NCI-H2081 (cell line): ENCODE data around the gene CALD1.

ENCODE experiments used
- DNase-seq, 2 experiments: peaks; one replicate each; lab custom pipeline; 2025; lab: John Stamatoyannopoulos, UW

Gene CALD1

DNA sequence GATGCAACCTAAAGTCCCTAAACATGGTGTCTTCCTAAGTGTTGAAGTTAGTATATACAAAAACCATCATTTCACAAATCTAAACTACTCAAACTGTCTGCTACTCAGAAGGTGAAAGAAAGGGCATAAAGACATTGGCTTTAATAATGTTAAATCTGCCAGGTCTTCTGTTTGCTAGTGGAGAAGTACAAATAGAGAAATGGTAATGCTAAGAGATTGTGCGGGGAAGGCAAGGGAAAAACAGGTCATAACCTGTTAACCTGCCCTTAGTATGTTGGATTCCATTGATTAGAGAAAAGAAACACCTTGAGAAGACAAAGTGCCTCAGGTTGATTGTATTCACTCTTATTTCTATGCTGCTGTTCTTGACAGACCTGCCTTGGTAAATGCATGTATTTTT is 80.3 kb downstream of the CALD1 start:
- no peak for DNase-seq

DNA sequence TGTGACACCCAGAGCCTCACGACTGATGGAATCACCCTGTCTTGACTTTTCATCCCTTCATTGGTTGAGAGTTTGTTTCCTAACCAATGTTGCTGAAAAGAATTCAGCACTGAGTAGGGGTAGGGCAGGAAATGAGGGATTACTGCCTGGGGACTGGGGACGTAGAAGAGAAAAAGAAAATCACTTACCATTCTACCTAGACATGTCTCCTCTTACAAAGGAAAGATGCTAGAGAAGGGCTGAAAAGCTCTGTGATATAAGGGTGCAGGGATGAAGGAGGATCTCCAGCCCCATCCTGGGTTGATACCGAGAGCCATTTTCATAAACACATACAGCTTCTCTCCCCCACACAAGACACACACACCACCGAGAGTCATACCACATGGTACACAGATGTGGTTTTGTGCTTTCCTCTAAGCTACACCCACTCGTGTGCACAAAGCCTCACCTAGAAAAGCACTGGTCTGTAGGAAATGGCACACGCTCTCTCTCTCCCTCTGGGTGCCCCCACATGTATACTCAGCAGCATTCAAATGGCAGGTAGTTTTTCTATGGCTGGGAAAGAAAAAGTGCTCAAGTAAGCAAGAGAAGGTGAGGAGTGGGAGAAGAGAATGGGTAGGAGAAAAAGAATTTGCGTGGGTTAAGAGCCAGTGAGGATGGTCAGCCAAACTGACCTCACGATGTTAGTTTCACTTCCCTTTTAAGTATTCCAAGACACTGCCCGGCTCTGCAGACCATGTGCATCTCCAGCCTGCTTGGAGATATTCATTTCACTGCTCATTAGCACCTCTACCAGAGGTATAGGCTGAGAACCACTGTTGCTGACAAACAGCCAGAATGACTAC is 85.8 kb downstream of the CALD1 start:
- no peak for DNase-seq

DNA sequence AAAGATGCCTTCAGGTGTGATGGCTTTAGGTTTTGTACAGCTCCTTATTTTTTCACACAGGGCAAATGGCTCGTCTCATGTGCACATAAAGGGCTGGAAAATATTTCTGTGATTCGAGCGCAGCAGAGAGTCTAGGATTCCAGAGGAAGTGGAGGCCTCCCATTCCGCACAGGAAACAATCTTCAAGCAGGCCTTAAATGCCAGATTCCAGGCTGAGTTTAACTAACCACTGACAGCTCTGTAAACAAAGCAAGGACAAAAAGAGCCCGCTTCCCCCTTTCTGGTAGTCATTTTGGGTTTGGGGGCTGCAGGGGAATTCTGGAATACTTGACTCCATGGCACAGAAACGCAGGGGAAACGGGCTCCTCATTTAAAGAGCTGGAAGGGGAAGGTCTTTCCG is 87.2 kb downstream of the CALD1 start:
- no peak for DNase-seq

DNA sequence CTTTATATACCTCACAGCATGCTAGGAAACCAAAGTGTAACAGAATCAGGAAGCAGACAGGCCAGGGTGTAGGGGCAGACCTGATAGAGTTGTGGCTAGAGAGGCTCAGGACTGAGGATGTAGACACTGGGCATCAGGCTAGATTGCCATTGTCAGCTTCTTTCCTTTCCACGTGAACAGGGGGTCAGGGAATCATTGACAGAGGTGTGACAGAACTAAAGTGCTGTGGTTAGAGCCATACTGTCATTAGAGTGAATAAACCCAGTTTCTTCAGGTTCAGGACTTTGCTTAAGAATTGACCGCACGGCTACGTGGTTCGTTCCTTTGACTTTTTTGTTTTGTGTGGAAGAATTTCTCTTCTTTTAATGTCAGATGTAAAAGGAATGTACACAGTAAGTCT is 90.7 kb downstream of the CALD1 start:
- DNase-seq = no peak

DNA sequence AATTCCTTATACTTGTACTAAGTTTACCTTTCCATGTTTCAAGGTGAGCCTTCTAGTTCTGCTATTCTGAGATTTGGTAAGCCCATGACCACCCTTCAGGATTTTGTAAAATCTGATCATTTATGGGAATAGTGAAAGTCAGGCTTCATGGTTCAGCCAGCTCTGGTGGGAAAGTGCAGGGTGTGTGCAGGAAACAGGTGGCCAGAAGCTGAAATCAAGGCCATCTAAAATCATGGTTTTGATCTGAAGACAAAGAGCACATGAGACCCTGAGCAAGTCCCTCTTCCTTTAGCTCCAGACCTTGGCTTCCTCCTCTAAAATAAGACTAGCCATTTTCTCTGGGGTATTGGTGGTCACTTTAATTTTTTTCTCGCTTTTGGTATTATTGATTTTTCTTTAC is 91.3 kb downstream of the CALD1 start:
- DNase-seq = no peak

DNA sequence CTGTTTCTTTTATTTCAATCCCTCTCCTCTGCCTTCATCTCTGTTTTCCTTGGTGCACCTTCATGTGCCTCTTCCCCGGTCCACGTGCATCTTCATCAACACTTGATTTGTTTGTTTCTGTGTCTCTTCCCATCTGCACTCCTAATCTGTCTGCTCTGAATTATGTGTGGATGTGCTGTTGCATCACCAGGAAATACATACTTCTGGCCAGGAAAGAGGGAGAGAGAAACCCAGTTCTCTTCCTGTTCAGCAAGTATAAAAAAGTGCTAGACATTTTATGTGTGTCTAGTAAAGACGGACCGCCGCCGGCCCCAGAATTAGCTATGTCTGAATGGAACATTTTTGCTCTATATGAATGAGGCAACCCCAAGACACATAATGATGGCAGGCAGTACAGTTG is 93.8 kb downstream of the CALD1 start:
- DNase-seq = no peak

DNA sequence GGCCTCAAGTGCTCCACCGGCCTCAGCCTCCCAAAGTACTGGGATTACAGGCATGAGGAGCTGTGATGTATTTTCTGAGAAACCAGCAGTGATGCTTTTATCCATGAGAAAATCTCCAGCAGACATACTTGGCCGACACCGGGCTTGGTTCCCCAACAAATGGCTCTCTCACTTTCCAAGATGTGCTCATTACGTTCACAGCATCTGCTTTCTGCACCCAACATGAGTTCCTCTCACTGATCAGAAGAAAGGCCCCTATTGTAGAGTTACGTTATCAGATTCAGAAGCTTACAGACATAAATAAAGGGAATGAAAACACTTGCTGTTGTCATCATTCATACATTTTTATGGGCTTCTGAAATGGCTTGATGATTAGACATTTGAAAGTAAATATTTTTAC is 95.0 kb downstream of the CALD1 start:
- DNase-seq = no peak

DNA sequence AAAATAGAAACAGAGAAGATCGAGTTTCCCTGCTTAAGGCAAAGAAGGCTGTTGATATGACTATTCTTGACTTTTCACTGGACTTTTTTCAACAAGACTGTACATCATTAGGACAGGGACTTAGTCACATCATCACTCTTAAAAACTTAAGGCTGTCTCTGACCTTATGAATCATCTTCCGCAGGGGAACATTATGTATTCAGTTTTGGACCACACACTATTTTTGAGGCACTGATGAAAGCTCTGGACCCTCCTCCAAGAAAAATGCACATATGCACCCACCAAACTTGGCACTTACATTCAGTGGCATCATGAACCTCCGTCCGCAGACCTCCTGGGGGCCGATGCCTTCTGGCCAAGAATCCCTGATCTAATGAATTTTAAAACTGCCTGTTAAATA is 96.4 kb downstream of the CALD1 start:
- DNase-seq = no peak

DNA sequence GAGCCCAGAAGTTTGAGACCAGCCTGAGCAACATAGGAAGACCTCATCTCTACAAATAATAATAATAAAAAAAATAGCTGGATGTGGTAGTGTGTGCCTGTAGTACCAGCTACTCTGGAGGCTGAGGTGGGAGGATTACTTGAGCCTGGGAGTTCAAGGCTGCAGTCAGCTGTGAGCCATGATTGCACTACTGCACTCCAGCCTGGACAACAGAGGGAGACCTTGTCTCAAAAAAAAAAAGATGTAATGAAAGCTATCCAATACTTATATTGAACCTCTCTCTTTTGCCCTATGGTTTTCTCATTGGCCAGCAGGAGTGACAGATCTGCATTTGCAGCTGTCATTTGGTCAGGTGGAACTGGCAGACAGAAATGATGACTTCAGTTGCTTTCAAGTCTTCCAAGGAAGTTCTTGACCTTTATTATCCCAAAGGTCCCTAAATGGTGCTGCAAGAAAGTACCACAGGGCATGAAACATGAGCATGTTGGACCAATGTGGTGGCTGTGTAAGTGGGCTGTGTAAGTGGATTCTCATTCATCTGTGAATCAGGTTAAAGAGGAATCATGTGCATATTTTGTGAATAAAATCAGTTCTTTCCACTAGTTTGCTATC is 99.4 kb downstream of the CALD1 start:
- no peak for DNase-seq

DNA sequence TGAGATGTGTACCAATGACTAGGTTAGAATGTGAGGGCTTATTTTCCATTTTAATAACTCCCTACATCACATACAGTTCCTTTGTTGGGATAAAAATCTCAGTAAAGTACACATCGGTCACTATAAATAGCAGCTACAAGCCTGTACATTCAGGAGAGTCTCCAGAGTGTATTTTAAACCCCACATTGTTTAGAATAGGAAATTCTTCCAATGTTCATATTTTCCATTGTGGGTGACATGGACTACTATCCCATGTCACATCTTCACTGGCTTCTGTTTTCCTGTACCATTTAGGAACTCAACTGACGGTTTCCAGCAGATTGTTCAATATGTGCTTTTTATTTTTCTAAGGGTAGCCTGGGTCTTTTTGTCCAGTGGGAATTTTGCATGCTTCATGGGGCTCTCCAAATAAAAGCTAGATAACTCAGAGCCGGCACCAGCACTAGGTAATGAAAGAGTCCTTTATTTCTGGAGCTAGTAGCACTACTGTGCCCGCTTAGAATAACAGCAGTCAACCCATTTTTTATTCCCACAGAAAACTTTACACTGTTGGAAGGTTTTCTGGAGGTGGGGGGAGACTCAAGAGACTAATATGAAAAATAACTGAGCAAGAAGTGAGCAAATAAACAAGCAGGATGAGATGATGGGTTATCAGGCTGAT is 100.5 kb downstream of the CALD1 start:
- no peak for DNase-seq

DNA sequence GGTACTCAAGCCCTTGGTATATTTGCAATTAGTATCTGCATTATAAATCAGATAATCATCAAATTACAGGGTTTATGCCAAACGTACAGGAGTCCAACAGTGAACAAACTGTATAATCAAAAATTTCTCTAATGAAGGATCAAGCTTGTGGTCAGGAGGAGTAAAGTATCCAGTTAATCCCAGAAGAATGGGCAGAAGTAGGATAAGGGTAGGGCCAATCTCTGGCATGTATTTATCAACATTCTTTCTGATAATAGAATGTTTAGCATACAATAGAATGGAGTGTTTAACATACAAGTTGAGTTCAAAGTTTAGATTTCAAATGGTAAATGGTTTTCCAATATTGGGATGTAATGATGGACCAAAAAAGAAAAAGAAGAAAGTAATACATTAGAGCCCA is 103.0 kb downstream of the CALD1 start:
- no peak for DNase-seq

DNA sequence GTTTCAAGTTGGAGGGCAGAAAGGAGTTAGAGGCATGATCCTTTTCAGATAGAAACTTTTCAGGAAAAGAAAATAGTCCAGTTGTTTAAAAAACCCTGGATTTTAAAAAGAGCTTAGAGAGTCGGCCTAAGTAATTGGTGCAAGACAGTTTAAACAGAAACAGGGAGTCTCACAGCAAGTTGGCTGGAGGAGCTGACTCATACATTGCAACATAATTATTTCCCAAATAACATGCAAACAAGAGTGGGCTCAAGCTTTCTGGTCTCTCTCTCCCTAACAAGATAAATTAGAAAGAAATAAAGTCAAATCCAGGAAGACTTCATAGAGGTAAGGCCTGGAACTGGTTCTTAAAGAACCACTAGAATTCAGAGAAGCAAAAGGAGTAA is 106.5 kb downstream of the CALD1 start:
- peak in 1 of 2 experiments; percentile 39 for DNase-seq

DNA sequence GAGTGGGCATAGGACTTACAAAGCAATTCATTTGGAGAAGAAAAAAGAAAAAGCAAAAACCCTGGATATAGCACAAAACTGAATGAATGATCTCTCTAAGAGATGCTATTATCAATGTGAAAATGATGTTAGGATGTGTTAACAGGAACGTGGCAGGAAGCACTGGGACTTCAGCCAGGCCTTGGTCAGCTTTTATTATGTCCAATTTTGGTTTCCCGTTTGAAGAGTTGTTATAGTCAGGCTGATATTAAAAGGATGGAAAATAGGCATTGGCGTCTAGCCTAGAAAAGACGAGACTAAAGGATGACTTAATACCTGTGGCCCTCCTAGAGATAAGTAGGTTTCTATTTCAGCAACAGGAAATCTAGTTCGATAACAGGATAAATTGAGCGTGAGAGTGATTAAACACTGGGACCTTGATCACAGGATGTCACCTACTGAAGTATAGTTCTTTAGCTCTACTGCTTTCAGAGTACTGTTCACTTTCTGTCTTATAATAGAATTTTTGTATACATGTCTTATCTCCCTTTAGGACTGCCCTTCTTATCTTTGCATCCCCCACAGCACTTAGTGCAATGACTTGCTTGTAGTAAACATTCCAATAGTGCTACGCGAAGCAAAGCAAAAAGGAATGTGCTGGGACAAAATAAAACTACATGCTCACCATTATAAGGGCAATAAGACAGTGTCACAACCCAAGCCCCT is 107.1 kb downstream of the CALD1 start:
- peak; percentile 76 to 96 for DNase-seq

DNA sequence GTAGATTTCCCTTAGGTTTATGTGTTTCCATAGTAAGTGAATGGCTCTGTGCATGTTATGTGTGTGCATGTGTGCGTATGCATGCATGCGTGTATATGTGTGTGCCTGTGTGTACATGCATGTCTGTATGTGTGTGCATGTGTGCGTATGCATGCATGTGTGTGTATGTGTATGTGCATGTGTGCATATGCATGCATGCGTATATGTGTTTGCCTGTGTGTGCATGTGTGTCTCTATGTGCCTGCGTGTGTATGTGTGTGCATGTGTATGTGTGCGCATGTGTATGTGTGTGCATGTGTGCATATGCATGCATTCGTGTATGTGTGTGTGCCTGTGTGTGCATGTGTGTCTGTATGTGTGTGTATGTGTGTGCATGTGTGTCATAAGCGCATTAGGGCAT is 108.1 kb downstream of the CALD1 start:
- no peak for DNase-seq

DNA sequence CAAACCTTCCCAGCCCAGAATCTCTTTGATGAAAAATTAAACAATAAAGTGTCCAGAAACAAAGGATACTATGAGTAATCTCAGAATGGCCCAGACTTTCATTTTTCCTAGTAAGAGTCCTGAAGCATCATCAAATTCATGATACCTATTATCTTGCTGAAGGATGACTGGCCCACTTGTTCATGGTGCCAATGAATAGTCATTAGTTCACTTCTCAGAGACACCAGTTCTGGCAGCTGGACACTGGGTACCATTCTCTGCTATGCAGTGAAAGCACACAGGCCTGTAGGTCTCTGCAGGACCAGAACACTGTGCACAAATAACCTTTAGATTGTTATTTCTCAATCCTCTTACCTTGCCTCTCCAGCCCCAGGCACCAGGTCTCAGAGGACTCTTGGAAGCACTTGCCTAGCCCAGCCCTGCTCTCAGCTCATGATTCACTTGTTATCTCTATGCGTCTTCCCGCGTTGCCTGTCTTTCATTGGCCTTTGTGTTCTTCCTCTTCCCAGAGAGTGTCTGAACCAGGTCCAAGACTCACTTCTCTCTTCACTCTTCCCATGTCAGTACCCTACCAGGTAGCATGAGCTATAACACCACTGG is 108.8 kb downstream of the CALD1 start:
- no peak for DNase-seq

DNA sequence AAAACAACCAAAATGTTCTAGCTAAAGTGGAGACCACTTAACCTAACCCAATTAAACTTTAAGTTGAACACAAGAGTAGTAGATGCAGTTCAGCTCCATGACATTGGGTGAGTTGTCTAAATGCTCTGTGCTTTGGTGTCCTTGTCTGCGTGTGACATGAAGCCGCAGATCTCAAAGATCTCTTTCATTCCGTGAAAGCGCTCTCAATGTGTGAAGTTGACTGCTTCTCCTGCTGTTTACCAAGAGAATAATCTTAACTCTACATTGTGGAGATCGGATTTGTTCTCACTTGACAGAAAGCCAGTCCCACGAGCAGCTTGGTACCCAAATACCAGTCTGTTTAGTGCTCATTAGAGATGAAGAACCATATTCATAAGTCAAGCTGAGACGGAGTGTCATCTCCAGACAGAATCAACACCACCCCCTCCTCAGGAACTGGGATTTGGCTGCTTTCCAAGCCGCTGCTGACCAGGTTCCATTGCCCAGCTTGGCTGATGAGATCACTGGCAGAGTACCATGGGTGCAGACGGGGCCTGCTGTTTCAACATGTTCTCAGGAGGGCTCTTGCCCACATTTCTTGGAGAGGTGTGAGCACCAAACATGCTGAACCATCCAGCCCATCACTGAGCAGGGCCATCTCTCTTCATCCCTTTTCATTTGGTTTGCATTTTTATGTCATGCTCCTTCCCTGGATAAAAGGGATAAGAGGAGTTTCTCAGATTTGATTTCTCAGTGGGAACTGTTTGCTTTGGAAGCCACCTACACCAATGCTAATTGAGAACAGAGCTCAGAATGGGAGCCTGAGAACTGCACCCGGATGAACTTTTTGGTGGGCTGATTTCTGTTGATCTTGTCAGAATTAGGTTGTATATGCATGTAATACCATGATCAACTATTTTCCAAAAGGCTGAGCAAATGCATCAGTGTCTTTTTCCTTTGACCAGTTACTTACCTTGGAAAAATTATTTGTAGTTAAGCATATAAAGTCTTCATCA is 111.1 kb downstream of the CALD1 start:
- DNase-seq = peak; percentile 13 to 76

DNA sequence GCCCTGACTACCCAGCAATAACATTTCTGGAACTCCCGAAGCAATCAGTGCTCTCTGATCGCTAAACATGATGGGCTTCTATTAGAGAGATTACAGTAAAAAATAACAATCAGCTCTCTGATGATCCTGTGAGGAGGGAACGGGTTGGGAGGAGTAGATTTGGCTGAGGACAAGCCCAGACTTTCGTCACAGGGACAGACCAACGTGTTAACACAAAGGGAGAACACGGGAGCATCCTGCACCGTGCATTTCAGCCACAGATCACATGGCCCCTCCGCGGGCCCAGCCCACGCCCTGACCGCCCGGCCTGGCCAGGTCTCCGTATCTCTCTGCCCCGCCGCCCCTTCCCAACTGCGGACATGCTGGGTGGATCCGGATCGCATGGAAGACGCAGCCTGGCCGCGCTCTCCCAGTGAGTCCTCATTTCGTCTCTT is 111.8 kb downstream of the CALD1 start:
- peak; percentile 74 to 90 for DNase-seq

DNA sequence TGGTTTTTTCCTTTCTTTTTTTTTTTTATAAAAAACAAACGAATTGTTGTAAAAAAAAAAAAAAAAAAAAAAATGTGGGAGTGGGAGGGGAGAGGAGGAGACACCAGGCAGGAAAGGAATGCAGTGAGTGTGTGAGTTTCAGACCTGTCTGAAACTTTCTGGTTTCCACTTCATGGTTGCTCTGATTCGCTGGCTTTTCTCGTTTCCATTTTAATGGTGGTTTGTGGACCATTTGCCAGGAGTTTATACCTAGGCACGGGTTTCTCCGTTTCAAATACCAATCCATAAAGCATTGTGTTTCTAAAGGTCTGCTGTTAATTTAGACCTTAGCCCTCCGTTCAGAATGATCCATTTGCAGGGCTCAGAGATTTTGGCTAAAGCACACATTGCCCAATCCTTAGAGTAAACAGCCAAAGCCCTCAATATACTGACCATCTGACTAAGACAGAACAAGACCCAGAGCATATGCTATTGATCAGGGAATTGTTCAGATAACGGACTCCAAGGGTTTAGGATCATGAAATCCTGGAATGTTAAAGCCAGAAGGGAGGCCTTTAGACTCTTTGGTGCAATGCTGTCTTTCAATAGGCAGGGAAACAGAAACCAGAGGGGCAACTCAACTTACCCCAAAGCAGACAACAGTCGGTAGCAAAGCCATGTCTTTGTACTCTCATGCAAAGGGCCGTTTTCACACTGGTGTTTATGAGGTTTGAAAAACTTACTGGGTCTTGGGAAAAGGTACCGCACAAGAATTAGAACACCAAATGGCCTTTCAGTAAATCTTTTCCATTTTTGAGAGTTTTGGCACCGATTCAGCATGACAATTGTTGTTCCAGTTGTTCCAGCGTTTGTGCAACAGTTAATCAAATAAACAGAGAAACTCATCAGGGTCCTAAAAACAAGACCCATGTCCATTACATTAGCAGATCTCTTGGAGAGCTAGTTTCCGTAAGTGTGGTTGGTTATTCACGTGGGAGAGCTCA is 112.6 kb downstream of the CALD1 start:
- DNase-seq = peak in 1 of 2 experiments; percentile 30

DNA sequence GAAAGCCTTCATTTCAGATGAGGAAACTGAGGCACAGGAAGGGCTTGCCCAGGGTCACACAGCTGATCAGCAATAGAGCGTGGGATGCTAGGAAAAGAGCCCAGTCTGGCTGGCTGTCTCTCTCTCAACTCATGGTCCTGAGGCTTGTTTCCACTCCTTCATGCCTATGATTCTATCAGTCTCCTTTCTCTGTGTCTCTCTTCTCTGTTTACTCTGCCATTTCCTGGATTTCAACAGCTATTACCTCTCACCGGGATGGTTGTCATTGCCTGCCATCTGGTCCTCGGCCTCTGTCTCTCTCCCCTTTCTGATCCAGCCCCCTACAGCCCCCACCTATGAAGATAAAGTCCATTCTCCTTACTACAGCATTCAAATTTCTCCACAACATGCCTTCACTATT is 113.5 kb downstream of the CALD1 start:
- peak; percentile 20 to 55 for DNase-seq

DNA sequence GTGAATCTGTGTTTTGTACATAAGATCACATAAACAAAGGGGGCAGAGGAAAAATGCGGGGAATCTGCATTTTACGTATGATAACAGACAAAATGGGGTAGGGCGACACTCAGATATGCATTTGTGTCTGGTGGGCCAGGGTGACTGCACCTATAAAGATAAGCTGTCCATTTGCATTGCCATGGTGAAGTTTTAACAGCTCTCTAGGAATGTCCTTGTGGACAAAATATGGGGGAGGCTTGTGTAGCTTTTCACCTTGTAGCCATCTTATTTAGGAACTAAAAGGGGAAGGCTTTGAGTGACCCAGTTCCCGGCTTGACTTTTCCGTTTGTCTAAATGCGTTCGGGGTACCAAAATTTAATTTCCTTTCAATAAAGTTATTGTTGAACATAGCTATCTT is 114.5 kb downstream of the CALD1 start:
- DNase-seq = no peak
